Adrenal gland (tissue), 5 donors: ENCODE data around the gene VMAC.

Experiments
- POLR2A ChIP-seq, 2 donors: fragments of 450-650 bp; IDR thresholded peaks; one replicate each; pipeline ENCODE4 v1.6.1; 2017; ENCODE audit warnings: antibody characterized with exemption in 2 of 2, mild to moderate bottlenecking in 2 of 2, moderate library complexity in 1 of 2
- TF ChIP-seq, protein P1 (sequence below), 6 experiments: fragments of 450-650 bp in 4 of 6; fragments of 200-600 bp in 2 of 6; sonication (generic) in 1 of 6; IDR thresholded peaks; 1 replicate in 5 of 6; 2 replicates in 1 of 6; pipeline versions ENCODE4 v1.5.1 to v1.8.0; 2016 to 2021; ENCODE audit warnings: antibody characterized with exemption in 6 of 6, mild to moderate bottlenecking in 2 of 6, moderate library complexity in 1 of 6
- donor health status: DM: no; HTN: no; CAD: no.

GRCh38 chr19:5918463-5919079 lies 13.9 kb downstream of the VMAC start:
- TF ChIP-seq POLR2A (IDR thresholded peaks at IDR 0.05) = no peak
- TF ChIP-seq, protein P1, sequence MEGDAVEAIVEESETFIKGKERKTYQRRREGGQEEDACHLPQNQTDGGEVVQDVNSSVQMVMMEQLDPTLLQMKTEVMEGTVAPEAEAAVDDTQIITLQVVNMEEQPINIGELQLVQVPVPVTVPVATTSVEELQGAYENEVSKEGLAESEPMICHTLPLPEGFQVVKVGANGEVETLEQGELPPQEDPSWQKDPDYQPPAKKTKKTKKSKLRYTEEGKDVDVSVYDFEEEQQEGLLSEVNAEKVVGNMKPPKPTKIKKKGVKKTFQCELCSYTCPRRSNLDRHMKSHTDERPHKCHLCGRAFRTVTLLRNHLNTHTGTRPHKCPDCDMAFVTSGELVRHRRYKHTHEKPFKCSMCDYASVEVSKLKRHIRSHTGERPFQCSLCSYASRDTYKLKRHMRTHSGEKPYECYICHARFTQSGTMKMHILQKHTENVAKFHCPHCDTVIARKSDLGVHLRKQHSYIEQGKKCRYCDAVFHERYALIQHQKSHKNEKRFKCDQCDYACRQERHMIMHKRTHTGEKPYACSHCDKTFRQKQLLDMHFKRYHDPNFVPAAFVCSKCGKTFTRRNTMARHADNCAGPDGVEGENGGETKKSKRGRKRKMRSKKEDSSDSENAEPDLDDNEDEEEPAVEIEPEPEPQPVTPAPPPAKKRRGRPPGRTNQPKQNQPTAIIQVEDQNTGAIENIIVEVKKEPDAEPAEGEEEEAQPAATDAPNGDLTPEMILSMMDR (IDR thresholded peaks at IDR 0.05) = no peak
